Fibroblast of the aortic adventitia (primary cell): ENCODE results near the gene DHRSX. TPM values are rescaled to one million over a fixed set of nuclear protein-coding genes. Genes with fewer than 3 reads are reported as not detected.

Experiments used
- DNase-seq: peaks from one replicate; pipeline ENCODE4 v3.0.0-alpha.2; 2010; ENCODE audit warnings: low read depth
- H3K4me3 ChIP-seq: 2 replicates; pipeline ENCODE4 v1.5.1; 2011; ENCODE audit warnings: low read depth, mild to moderate bottlenecking, control low read depth, low read length, moderate library complexity
- CTCF ChIP-seq: IDR thresholded peaks from 2 replicates; pipeline ENCODE4 v1.5.1; 2011; ENCODE audit warnings: mild to moderate bottlenecking, low read length, control low read depth, inconsistent platforms; ENCODE audit not compliant: insufficient read depth
- total RNA-seq: library from RNA; depleted of rRNA; stranded (reverse); fragments of >200 nt; gene quantifications from 2 replicates; pipeline ENCODE4 v1.2.3, GENCODE V29; 2012; ENCODE audit warnings: low replicate concordance

Gene DHRSX
- total RNA-seq, 1 donor: 17.5 TPM

GRCh38 chrX:2413969-2414368 is 86.8 kb downstream of the DHRSX start:
- no peak for TF ChIP-seq CTCF
- DNase-seq: no peak

GRCh38 chrX:2412131-2412530 is 88.6 kb downstream of the DHRSX start:
- no peak for TF ChIP-seq CTCF

More at GRCh38 chrX:2413969-2414368, 86.8 kb downstream of the DHRSX start:
- no peak overlapping the region for H3K4me3 ChIP-seq

GRCh38 chrX:2410279-2411020 is 90.3 kb downstream of the DHRSX start:
- no peak overlapping the region for H3K4me3 ChIP-seq
- DNase-seq: no peak
- TF ChIP-seq CTCF: no peak

More at GRCh38 chrX:2412131-2412530, 88.6 kb downstream of the DHRSX start:
- H3K4me3 ChIP-seq: no peak overlapping the region
- no peak for DNase-seq

- no peak for TF ChIP-seq CTCF
- no peak overlapping the region for H3K4me3 ChIP-seq
- no peak for DNase-seq
Measured at GRCh38 chrX:2409796-2410195, 91.0 kb downstream of the DHRSX start.

- no peak for TF ChIP-seq CTCF
- DNase-seq: no peak
- no peak overlapping the region for H3K4me3 ChIP-seq
Measured at GRCh38 chrX:2408856-2409255, 91.9 kb downstream of the DHRSX start.

GRCh38 chrX:2406891-2407518 is 93.8 kb downstream of the DHRSX start:
- no peak for DNase-seq
- no peak for TF ChIP-seq CTCF

More at GRCh38 chrX:2406891-2407518, 93.8 kb downstream of the DHRSX start:
- H3K4me3 ChIP-seq: no peak overlapping the region
